ENCODE data around the gene MOB2. TPM values are rescaled to one million over a fixed set of nuclear protein-coding genes. Genes with fewer than 3 reads are reported as not detected.

Gene MOB2
- total RNA-seq, 2 experiments from 2014 or later, result 13.2 to 14.0 TPM

DNA sequence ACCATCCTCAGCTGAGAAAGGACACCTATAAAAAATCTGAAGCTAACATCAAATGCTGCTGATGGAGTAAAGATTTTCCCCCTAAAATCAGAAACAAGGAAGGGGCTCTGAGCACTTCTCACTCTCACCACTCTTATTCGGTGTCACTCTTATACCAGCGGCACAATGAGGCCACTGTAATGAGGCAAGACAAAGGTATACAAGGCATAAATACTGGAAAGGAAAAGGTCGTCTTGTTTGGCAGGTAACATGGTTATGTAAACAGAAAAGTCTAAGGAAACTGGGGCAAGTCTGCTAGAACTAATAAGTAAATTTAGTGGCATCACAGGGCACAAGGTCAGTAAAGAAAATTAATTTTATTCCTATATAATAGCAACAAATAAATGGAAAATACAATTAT is 8.1 kb upstream of the MOB2 start:
- TF ChIP-seq, protein P1, sequence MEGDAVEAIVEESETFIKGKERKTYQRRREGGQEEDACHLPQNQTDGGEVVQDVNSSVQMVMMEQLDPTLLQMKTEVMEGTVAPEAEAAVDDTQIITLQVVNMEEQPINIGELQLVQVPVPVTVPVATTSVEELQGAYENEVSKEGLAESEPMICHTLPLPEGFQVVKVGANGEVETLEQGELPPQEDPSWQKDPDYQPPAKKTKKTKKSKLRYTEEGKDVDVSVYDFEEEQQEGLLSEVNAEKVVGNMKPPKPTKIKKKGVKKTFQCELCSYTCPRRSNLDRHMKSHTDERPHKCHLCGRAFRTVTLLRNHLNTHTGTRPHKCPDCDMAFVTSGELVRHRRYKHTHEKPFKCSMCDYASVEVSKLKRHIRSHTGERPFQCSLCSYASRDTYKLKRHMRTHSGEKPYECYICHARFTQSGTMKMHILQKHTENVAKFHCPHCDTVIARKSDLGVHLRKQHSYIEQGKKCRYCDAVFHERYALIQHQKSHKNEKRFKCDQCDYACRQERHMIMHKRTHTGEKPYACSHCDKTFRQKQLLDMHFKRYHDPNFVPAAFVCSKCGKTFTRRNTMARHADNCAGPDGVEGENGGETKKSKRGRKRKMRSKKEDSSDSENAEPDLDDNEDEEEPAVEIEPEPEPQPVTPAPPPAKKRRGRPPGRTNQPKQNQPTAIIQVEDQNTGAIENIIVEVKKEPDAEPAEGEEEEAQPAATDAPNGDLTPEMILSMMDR (IDR thresholded peaks at IDR 0.05), result no peak
- Mint-ChIP-seq H3K9me3 (no peaks in the 10 kb centered on the region), H3K4me1 (ENCODE audit: low read depth) (peaks cover 49% of the 10 kb centered on the region), H3K4me3 (no peak overlapping the region), H3K36me3 (ENCODE audit: low read depth) (peaks cover 10% of the 10 kb centered on the region), H3K27me3 (no peaks in the 10 kb centered on the region), H3K27ac (no peak overlapping the region)
- ChIA-PET CTCF (interaction anchor here (1.3 kb wide), 1 partner anchor 21 kb away, joined by 3 read pairs; no protein-coding TSS in a partner anchor), POLR2A (no interaction called here)
- no peak for ATAC-seq
- intact Hi-C loops (cut with micrococcal nuclease), result no loop called here
- no peak for DNase-seq

DNA sequence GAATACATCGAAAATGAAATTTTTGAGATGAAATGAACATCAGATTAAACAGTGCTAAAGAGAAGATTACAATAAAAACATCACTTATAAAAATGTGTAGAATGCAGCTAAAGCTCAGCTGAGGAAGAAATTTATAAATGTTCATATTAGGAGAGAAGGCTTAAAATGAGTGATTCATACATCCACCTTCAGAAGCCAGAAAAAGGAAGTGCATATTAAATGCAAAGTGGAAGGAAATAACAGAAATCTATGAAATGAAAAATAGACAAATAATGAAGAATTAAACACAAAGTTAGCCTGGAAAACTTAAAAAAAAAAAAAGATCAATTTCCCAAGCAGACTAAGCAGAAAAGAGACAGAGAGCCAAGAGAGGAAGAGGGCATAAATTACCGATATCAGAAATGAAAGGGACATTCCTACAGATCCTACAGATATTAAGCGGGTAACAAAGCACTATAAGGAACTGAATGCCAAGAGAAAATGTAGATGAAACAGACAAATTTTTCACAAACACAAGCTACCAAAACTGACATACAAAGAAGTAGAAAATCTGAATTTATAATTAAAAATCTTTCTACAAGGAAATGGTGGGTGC is 7.2 kb upstream of the MOB2 start:
- ATAC-seq (no peak), DNase-seq (no peak)
- TF ChIP-seq, protein P1 (IDR thresholded peaks at IDR 0.05), result no peak
- H3K4me3 Mint-ChIP-seq, result no peak overlapping the region
- intact Hi-C loops (cut with micrococcal nuclease), result no loop called here
- H3K4me1 Mint-ChIP-seq (ENCODE audit: low read depth), result peaks cover 51% of the 10 kb centered on the region
- H3K27me3 Mint-ChIP-seq, result no peaks in the 10 kb centered on the region
- CTCF ChIA-PET, result interaction anchor here (1.3 kb wide), 1 partner anchor 22 kb away, joined by 3 read pairs; no protein-coding TSS in a partner anchor
- H3K9me3 Mint-ChIP-seq, result no peaks in the 10 kb centered on the region
- POLR2A ChIA-PET, result no interaction called here
- H3K27ac Mint-ChIP-seq, result no peak overlapping the region
- peaks cover 4% of the 10 kb centered on the region for H3K36me3 Mint-ChIP-seq (ENCODE audit: low read depth)

DNA sequence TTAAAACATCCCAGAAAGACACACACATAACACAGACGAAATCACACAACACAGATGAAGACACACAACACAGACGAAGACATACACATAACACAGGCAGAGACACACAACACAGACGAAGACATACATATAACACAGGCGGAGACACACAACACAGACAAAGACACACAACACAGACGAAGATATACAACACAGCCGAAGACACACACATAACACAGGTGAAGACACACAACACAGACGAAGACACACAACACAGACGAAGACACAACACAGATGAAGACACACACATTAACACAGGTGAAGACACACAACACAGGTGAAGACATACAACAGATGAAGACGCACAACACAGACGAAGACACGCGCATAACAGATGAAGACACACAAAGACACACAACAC is 4.8 kb upstream of the MOB2 start:
- CTCF ChIA-PET, result interaction anchor here (1.2 kb wide), 1 partner anchor 24 kb away, joined by 4 read pairs; no protein-coding TSS in a partner anchor
- Mint-ChIP-seq H3K4me1 (ENCODE audit: low read depth) (peaks cover 41% of the 10 kb centered on the region), H3K4me3 (no peak overlapping the region), H3K36me3 (ENCODE audit: low read depth) (no peaks in the 10 kb centered on the region), H3K27me3 (no peaks in the 10 kb centered on the region), H3K27ac (no peak overlapping the region), H3K9me3 (no peaks in the 10 kb centered on the region)
- POLR2A ChIA-PET, result no interaction called here
- no peak for ATAC-seq
- DNase-seq, result no peak
- TF ChIP-seq, protein P1 (IDR thresholded peaks at IDR 0.05), result no peak
- intact Hi-C loops (cut with micrococcal nuclease), result no loop called here

DNA sequence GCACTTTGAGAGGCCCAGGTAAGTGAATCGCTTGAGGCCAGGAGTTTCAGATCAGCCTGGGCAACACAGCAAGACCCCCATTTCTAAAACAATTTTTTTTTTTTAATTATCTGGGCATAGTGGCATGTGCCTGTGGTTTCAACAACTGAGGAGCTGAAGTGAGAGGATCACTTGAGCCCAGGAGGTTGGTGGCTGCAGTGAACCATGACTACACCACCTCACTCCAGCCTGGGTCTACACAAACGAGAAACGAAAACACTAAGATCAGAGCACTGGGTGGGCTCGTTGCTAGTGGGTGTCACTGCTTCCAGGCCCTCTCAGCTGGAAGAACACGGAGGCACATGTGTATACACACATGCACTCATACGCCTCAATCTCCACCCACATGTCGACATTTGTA is 4.1 kb upstream of the MOB2 start:
- Mint-ChIP-seq H3K4me3 (no peak overlapping the region), H3K9me3 (no peaks in the 10 kb centered on the region), H3K27me3 (no peaks in the 10 kb centered on the region), H3K4me1 (ENCODE audit: low read depth) (peaks cover 42% of the 10 kb centered on the region), H3K36me3 (ENCODE audit: low read depth) (no peaks in the 10 kb centered on the region), H3K27ac (no peak overlapping the region)
- CTCF ChIA-PET, result interaction anchor here (1.2 kb wide), 1 partner anchor 24 kb away, joined by 4 read pairs; no protein-coding TSS in a partner anchor
- TF ChIP-seq, protein P1 (IDR thresholded peaks at IDR 0.05), result no peak
- intact Hi-C loops (cut with micrococcal nuclease), result no loop called here
- POLR2A ChIA-PET, result no interaction called here
- ATAC-seq (no peak), DNase-seq (no peak)

DNA sequence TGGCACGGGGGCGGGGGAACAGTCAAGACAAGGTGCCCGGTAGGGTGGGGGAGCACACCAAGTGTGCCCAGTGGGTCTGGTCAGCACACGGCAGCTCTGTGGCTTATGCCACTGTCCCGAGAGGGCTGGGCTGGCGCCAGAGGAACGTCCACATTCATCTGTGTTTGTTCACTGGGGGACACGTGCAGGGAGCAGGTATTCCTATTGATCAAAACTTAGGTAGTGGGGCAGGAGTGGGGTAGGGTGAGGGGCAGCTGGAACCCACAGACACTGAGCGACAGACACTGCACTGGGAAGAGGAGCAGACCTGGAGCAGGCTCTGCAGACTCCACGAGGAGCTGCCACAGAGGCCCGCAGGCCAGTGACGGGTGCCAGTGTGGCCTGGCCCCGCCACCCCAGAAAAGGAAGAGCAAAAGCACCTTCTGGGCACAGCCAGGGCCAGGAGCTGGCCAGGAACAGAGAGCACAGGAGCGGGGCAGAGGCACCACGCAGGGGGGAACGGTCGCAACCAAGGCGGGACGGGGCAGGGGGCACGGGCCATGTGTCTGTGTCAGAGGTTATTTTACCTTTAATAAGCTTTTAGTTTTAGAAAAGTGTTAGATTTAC is 2.1 kb upstream of the MOB2 start:
- DNase-seq (no peak), ATAC-seq (no peak)
- no peak overlapping the region for H3K27ac Mint-ChIP-seq
- TF ChIP-seq, protein P1 (IDR thresholded peaks at IDR 0.05), result no peak
- no peaks in the 10 kb centered on the region for H3K9me3 Mint-ChIP-seq
- ChIA-PET POLR2A (interaction anchor here (0.6 to 1.0 kb wide), 2 partner anchors 18 to 35 kb away, joined by 3 read pairs; no protein-coding TSS in a partner anchor), CTCF (interaction anchor here (0.7 kb wide), 1 partner anchor 27 kb away, joined by 3 read pairs; no protein-coding TSS in a partner anchor)
- intact Hi-C loops (cut with micrococcal nuclease), result no loop called here
- H3K4me1 Mint-ChIP-seq (ENCODE audit: low read depth), result peaks cover 42% of the 10 kb centered on the region
- no peaks in the 10 kb centered on the region for H3K27me3 Mint-ChIP-seq
- no peak overlapping the region for H3K4me3 Mint-ChIP-seq
- H3K36me3 Mint-ChIP-seq (ENCODE audit: low read depth), result no peaks in the 10 kb centered on the region
